ENCODE measurements around the gene RHAG.
A peak's percentile ranks its signal among the peaks of the same experiment; 100 is the strongest.

RHAG gene

DNA sequence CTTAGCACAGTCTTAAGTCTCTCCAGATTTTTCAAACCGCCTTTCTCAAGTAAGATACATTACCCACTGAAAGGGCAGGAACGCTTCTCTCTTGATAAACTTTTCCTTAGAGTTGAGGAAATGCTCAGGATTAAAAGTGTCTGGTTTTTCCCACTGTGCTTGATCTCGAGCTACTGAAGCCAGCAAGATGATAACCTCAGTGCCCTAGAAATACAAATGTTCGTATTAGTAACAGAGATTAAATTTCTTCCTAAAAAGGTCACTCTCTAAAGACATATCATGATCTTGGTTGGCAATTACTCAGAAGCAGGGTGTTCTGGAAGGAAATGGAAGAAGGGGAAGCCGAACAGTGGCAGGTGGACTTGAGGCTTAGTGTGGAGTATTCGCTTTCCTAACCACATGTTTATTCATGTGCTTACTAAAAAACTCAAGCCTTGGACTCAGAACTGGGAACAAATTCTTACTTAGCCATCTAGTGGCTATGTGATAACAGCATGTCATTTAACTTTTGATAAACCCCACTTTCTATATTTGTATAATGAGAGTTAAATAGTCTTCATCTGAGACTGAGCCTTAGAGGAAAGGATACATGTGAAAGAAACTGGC, 66.1 kb downstream of the RHAG start:
- H3K36me3 ChIP-seq (ENCODE audit: control insufficient read depth in 2 of 2, insufficient read depth in 2 of 2, low read length in 2 of 2) = no peaks in the 10 kb centered on the region
- no peak overlapping the region for H3K27ac ChIP-seq (ENCODE audit: low read depth in 2 of 2, low read length in 2 of 2)
- H3K4me1 ChIP-seq (ENCODE audit: control insufficient read depth in 2 of 2, insufficient read depth in 2 of 2, low read length in 2 of 2) = no peaks in the 10 kb centered on the region
- H3K27me3 ChIP-seq (ENCODE audit: control insufficient read depth in 2 of 2, insufficient read depth in 2 of 2, low read length in 2 of 2) = no peaks in the 10 kb centered on the region
- H3K4me3 ChIP-seq (ENCODE audit: low read length in 2 of 2) = no peak overlapping the region
- no peak overlapping the region for H3K9ac ChIP-seq (ENCODE audit: low read depth in 1 of 2, low read length in 2 of 2)
- no peaks in the 10 kb centered on the region for H3K9me3 ChIP-seq (ENCODE audit: control insufficient read depth in 2 of 2, low read length in 2 of 2)

GRCh38 chr6:49565855-49566254, 70.8 kb downstream of the RHAG start:
- H3K4me1 ChIP-seq (ENCODE audit: control insufficient read depth in 2 of 2, insufficient read depth in 2 of 2, low read length in 2 of 2) = no peaks in the 10 kb centered on the region
- no peak overlapping the region for H3K27ac ChIP-seq (ENCODE audit: low read depth in 2 of 2, low read length in 2 of 2)
- H3K9ac ChIP-seq (ENCODE audit: low read depth in 1 of 2, low read length in 2 of 2) = no peak overlapping the region
- H3K36me3 ChIP-seq (ENCODE audit: control insufficient read depth in 2 of 2, insufficient read depth in 2 of 2, low read length in 2 of 2) = no peaks in the 10 kb centered on the region
- H3K9me3 ChIP-seq (ENCODE audit: control insufficient read depth in 2 of 2, low read length in 2 of 2) = no peaks in the 10 kb centered on the region
- no peak overlapping the region for H3K4me3 ChIP-seq (ENCODE audit: low read length in 2 of 2)
- no peaks in the 10 kb centered on the region for H3K27me3 ChIP-seq (ENCODE audit: control insufficient read depth in 2 of 2, insufficient read depth in 2 of 2, low read length in 2 of 2)

DNA sequence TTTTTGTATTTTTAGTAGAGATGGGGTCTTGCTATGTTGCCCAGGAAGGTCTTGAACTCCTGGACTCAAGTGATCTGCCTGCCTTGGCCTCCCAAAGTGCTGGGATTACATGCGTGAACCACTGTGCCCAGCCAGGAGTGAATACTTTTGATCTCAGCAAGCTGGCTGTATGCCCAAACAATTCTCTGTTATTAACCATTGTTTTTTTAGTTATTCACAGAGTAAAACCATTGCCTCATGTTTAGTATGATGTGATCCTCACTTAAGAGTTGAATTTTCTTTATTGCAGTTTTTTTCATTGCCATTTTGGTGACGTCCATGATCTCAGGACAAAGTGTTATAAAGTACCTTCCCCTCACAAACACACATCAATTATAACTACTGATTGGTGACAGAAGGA, 71.4 kb downstream of the RHAG start:
- Histone ChIP-seq H3K9ac (ENCODE audit: low read depth in 1 of 2, low read length in 2 of 2) (no peak overlapping the region), H3K36me3 (ENCODE audit: control insufficient read depth in 2 of 2, insufficient read depth in 2 of 2, low read length in 2 of 2) (no peaks in the 10 kb centered on the region), H3K4me3 (ENCODE audit: low read length in 2 of 2) (no peak overlapping the region), H3K9me3 (ENCODE audit: control insufficient read depth in 2 of 2, low read length in 2 of 2) (no peaks in the 10 kb centered on the region), H3K4me1 (ENCODE audit: control insufficient read depth in 2 of 2, insufficient read depth in 2 of 2, low read length in 2 of 2) (no peaks in the 10 kb centered on the region), H3K27me3 (ENCODE audit: control insufficient read depth in 2 of 2, insufficient read depth in 2 of 2, low read length in 2 of 2) (no peaks in the 10 kb centered on the region), H3K27ac (ENCODE audit: low read depth in 2 of 2, low read length in 2 of 2) (no peak overlapping the region)

GRCh38 chr6:49564552-49564951, 72.1 kb downstream of the RHAG start:
- Histone ChIP-seq H3K9me3 (ENCODE audit: control insufficient read depth in 2 of 2, low read length in 2 of 2) (no peaks in the 10 kb centered on the region), H3K27me3 (ENCODE audit: control insufficient read depth in 2 of 2, insufficient read depth in 2 of 2, low read length in 2 of 2) (no peaks in the 10 kb centered on the region), H3K36me3 (ENCODE audit: control insufficient read depth in 2 of 2, insufficient read depth in 2 of 2, low read length in 2 of 2) (no peaks in the 10 kb centered on the region), H3K9ac (ENCODE audit: low read depth in 1 of 2, low read length in 2 of 2) (no peak overlapping the region), H3K4me1 (ENCODE audit: control insufficient read depth in 2 of 2, insufficient read depth in 2 of 2, low read length in 2 of 2) (no peaks in the 10 kb centered on the region), H3K4me3 (ENCODE audit: low read length in 2 of 2) (no peak overlapping the region), H3K27ac (ENCODE audit: low read depth in 2 of 2, low read length in 2 of 2) (no peak overlapping the region)

DNA sequence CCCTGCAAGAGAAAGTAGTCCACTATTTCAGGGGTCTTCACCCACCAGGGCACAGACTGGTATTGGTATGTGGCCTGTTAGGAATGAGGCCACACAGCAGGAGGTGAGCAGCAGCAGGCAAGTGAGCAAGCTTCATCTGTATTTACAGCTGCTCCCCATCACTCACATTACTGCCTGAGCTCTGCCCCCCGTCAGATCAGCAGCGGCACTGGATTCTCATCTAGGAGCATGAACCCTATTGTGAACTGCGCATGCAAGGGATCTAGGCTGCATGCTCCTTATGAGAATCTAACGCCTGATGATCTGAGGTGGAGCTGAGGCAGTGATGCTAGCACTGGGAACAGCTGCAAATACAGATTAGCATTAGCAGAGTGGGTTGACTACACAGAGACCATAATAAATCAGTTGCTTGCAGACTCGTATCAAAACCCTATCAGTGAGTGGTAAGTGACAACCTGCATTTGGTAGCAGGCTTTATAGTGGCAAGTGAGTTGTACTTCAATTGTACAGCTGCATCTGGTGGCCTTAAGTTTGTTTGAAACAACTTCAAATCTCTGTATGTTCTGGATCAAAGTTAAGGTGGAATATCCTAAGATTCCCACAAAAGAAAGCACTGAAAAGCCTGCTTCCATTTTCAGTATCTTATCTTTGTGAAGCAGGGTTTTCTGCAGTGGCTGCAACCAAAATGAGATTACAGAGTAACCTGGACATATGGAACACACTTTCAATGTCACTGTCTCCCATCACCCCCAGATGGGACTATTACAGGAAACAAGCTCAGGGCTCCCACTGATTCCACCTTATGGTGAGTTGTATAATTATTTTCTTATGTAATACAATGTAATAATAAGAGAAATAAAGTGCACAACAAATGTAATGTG, 73.4 kb downstream of the RHAG start:
- Histone ChIP-seq H3K4me3 (ENCODE audit: low read length in 2 of 2) (no peak overlapping the region), H3K4me1 (ENCODE audit: control insufficient read depth in 2 of 2, insufficient read depth in 2 of 2, low read length in 2 of 2) (no peaks in the 10 kb centered on the region), H3K27me3 (ENCODE audit: control insufficient read depth in 2 of 2, insufficient read depth in 2 of 2, low read length in 2 of 2) (no peaks in the 10 kb centered on the region), H3K9me3 (ENCODE audit: control insufficient read depth in 2 of 2, low read length in 2 of 2) (no peaks in the 10 kb centered on the region), H3K9ac (ENCODE audit: low read depth in 1 of 2, low read length in 2 of 2) (no peak overlapping the region), H3K36me3 (ENCODE audit: control insufficient read depth in 2 of 2, insufficient read depth in 2 of 2, low read length in 2 of 2) (no peaks in the 10 kb centered on the region), H3K27ac (ENCODE audit: low read depth in 2 of 2, low read length in 2 of 2) (no peak overlapping the region)

DNA sequence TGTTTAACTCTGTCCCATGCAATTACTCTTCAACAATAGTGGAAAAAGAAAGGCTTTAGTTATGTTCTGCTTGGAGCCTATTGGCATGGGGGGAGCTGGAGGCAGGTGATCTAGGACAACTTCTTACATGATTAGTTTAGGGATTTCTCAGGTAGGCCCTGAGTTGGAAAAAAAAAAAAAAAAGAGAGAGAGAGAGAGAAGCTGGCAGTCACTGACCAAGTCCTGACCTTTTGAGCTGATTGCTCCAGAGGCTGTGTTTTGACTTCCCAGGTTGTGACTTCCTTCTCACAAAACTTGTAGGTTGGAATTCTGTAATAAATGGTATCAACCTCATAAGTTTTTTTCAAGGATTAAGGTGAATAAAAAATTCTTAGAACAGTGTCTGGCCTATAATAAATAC, 78.4 kb downstream of the RHAG start:
- Histone ChIP-seq H3K36me3 (ENCODE audit: control insufficient read depth in 2 of 2, insufficient read depth in 2 of 2, low read length in 2 of 2) (no peaks in the 10 kb centered on the region), H3K27me3 (ENCODE audit: control insufficient read depth in 2 of 2, insufficient read depth in 2 of 2, low read length in 2 of 2) (no peaks in the 10 kb centered on the region), H3K9me3 (ENCODE audit: control insufficient read depth in 2 of 2, low read length in 2 of 2) (no peaks in the 10 kb centered on the region), H3K4me1 (ENCODE audit: control insufficient read depth in 2 of 2, insufficient read depth in 2 of 2, low read length in 2 of 2) (peaks cover 0 to 8% of the 10 kb centered on the region in 2 donors), H3K27ac (ENCODE audit: low read depth in 2 of 2, low read length in 2 of 2) (no peak overlapping the region), H3K9ac (ENCODE audit: low read depth in 1 of 2, low read length in 2 of 2) (no peak overlapping the region), H3K4me3 (ENCODE audit: low read length in 2 of 2) (no peak overlapping the region)

DNA sequence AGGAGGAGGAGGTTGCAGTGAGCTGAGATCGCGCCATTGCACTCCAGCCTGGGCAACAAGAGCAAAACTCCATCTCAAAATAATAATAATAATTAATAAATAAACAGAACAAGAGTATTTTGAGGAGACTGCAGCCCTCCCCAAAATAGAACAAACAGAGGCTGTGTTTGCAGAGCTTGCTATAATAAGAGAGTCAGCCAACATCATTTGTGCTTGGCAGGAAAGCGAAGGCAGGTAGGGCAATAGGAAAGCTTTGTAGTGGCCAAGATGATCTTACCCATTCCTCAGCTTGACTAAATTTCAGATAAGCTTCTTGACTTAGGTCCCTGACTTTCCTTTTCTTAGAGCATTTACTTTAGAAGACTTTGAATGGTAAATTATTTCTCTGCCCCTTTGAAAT, 79.5 kb downstream of the RHAG start:
- no peaks in the 10 kb centered on the region for H3K27me3 ChIP-seq (ENCODE audit: control insufficient read depth in 2 of 2, insufficient read depth in 2 of 2, low read length in 2 of 2)
- peaks cover 0 to 8% of the 10 kb centered on the region in 2 donors for H3K4me1 ChIP-seq (ENCODE audit: control insufficient read depth in 2 of 2, insufficient read depth in 2 of 2, low read length in 2 of 2)
- H3K4me3 ChIP-seq (ENCODE audit: low read length in 2 of 2) = no peak overlapping the region
- no peaks in the 10 kb centered on the region for H3K9me3 ChIP-seq (ENCODE audit: control insufficient read depth in 2 of 2, low read length in 2 of 2)
- no peaks in the 10 kb centered on the region for H3K36me3 ChIP-seq (ENCODE audit: control insufficient read depth in 2 of 2, insufficient read depth in 2 of 2, low read length in 2 of 2)
- H3K27ac ChIP-seq (ENCODE audit: low read depth in 2 of 2, low read length in 2 of 2) = peak overlapping the region; percentile 49 to 74
- no peak overlapping the region for H3K9ac ChIP-seq (ENCODE audit: low read depth in 1 of 2, low read length in 2 of 2)

- peak overlapping the region; percentile 49 to 74 for H3K27ac ChIP-seq (ENCODE audit: low read depth in 2 of 2, low read length in 2 of 2)
- H3K4me1 ChIP-seq (ENCODE audit: control insufficient read depth in 2 of 2, insufficient read depth in 2 of 2, low read length in 2 of 2) = peaks cover 0 to 8% of the 10 kb centered on the region in 2 donors
- H3K27me3 ChIP-seq (ENCODE audit: control insufficient read depth in 2 of 2, insufficient read depth in 2 of 2, low read length in 2 of 2) = no peaks in the 10 kb centered on the region
- H3K36me3 ChIP-seq (ENCODE audit: control insufficient read depth in 2 of 2, insufficient read depth in 2 of 2, low read length in 2 of 2) = no peaks in the 10 kb centered on the region
- H3K4me3 ChIP-seq (ENCODE audit: low read length in 2 of 2) = no peak overlapping the region
- H3K9me3 ChIP-seq (ENCODE audit: control insufficient read depth in 2 of 2, low read length in 2 of 2) = no peaks in the 10 kb centered on the region
- H3K9ac ChIP-seq (ENCODE audit: low read depth in 1 of 2, low read length in 2 of 2) = no peak overlapping the region
These were observed 80.2 kb downstream of the RHAG start for GRCh38 chr6:49556429-49556837.

DNA sequence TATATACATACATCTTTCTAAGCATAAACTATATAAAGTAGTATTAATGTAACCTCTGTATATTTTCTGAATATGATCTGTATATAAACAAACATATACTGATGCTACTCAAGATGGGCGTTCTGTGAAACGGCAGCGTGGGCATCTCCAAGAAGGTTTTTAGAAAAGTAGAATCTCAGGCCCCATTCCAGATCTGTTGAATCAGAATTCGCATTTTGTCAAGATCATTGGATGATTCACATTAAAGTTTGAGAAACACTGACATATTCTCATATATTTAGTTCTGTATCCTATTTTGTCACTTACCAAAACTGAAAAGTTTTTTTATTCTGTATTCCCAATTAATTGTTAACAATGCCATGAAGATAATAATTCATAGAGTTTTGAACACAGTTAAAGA, 80.7 kb downstream of the RHAG start:
- H3K9ac ChIP-seq (ENCODE audit: low read depth in 1 of 2, low read length in 2 of 2) = no peak overlapping the region
- no peaks in the 10 kb centered on the region for H3K36me3 ChIP-seq (ENCODE audit: control insufficient read depth in 2 of 2, insufficient read depth in 2 of 2, low read length in 2 of 2)
- no peak overlapping the region for H3K4me3 ChIP-seq (ENCODE audit: low read length in 2 of 2)
- peak overlapping the region; percentile 43 to 65 for H3K27ac ChIP-seq (ENCODE audit: low read depth in 2 of 2, low read length in 2 of 2)
- no peaks in the 10 kb centered on the region for H3K9me3 ChIP-seq (ENCODE audit: control insufficient read depth in 2 of 2, low read length in 2 of 2)
- peaks cover 5 to 8% of the 10 kb centered on the region in 2 donors for H3K4me1 ChIP-seq (ENCODE audit: control insufficient read depth in 2 of 2, insufficient read depth in 2 of 2, low read length in 2 of 2)
- H3K27me3 ChIP-seq (ENCODE audit: control insufficient read depth in 2 of 2, insufficient read depth in 2 of 2, low read length in 2 of 2) = peaks cover 0 to 2% of the 10 kb centered on the region in 2 donors
